GM23338 (cell line): ENCODE measurements around the gene KLK13. TPM values are rescaled to one million over a fixed set of nuclear protein-coding genes. Genes with fewer than 3 reads are reported as not detected.

Experiments
- ATAC-seq: fragments of 200-7000 bp; cut with Tn5 transposase; 3 replicates; pipeline ENCODE4 v1.9.1; 2020
- DNase-seq: peaks from one replicate; pipeline ENCODE4 v3.0.0-alpha.2; 2015; ENCODE audit warnings: low spot score
- H2AFZ ChIP-seq: fragments of 200-600 bp; sonication (generic); 2 replicates; pipeline ENCODE4 v1.8.0; 2016; ENCODE audit warnings: antibody characterized with exemption, mild to moderate bottlenecking, moderate library complexity
- H3F3A ChIP-seq: fragments of 200-600 bp; sonication (generic); replicated peaks from 2 replicates; pipeline ENCODE4 v1.8.0; 2017; ENCODE audit warnings: antibody characterized with exemption, mixed run types, low read depth
- H3K27ac ChIP-seq: fragments of 200-600 bp; sonication (generic); 2 replicates; pipeline ENCODE4 v1.6.1; 2016; ENCODE audit warnings: low read depth
- H3K27me3 ChIP-seq: fragments of 200-600 bp; sonication (generic); 2 replicates; pipeline ENCODE4 v1.8.0; 2016; ENCODE audit warnings: mild to moderate bottlenecking, mixed run types, moderate library complexity; ENCODE audit not compliant: insufficient read depth
- H3K36me3 ChIP-seq: fragments of 200-600 bp; sonication (generic); 2 replicates; pipeline ENCODE4 v1.8.0; 2016; ENCODE audit warnings: mild to moderate bottlenecking; ENCODE audit not compliant: insufficient read depth
- H3K4me1 ChIP-seq: fragments of 200-600 bp; sonication (generic); 2 replicates; pipeline ENCODE4 v1.8.0; 2016; ENCODE audit warnings: mild to moderate bottlenecking, moderate library complexity; ENCODE audit not compliant: insufficient read depth
- H3K4me2 ChIP-seq: fragments of 200-600 bp; sonication (generic); 2 replicates; pipeline ENCODE4 v1.7.1; 2017; ENCODE audit warnings: mixed run types
- H3K4me3 ChIP-seq: fragments of 200-600 bp; sonication (generic); 2 replicates; pipeline ENCODE4 v1.6.1; 2016; ENCODE audit warnings: mixed run types
- H3K79me2 ChIP-seq: fragments of 200-600 bp; sonication (generic); replicated peaks from 2 replicates; pipeline ENCODE4 v1.8.0; 2017; ENCODE audit warnings: mild to moderate bottlenecking; ENCODE audit not compliant: insufficient read depth
- H3K9me2 ChIP-seq: fragments of 200-600 bp; sonication (generic); 2 replicates; pipeline ENCODE4 v1.8.0; 2017; ENCODE audit not compliant: insufficient read depth
- H4K20me1 ChIP-seq: fragments of 200-600 bp; sonication (generic); replicated peaks from 2 replicates; pipeline ENCODE4 v1.8.0; 2017; ENCODE audit warnings: mild to moderate bottlenecking; ENCODE audit not compliant: insufficient read depth
- H3K27ac Mint-ChIP-seq: 2 replicates; pipeline ENCODE4 v1.8.0; 2020; ENCODE audit warnings: inconsistent platforms, mild to moderate bottlenecking, moderate library complexity, mixed read lengths
- H3K27me3 Mint-ChIP-seq: 3 replicates; pipeline ENCODE4 v1.8.0; 2022; ENCODE audit warnings: low read depth, mild to moderate bottlenecking, moderate library complexity, mixed read lengths, inconsistent platforms; ENCODE audit not compliant: insufficient read depth, poor library complexity
- H3K36me3 Mint-ChIP-seq: 3 replicates; pipeline ENCODE4 v1.8.0; 2021; ENCODE audit warnings: low read depth, mild to moderate bottlenecking, inconsistent platforms, moderate library complexity, mixed read lengths
- H3K4me1 Mint-ChIP-seq: 3 replicates; pipeline ENCODE4 v1.8.0; 2020; ENCODE audit warnings: mild to moderate bottlenecking, inconsistent platforms, mixed read lengths
- H3K4me3 Mint-ChIP-seq: 3 replicates; pipeline ENCODE4 v1.8.0; 2021; ENCODE audit warnings: moderate library complexity, mild to moderate bottlenecking, inconsistent platforms, mixed read lengths
- H3K9me3 Mint-ChIP-seq: 3 replicates; pipeline ENCODE4 v1.8.0; 2020; ENCODE audit warnings: moderate library complexity, mild to moderate bottlenecking, inconsistent platforms, mixed read lengths
- CREB1 ChIP-seq: fragments of 250-450 bp; sonication (Bioruptor Pico); IDR thresholded peaks from 2 replicates; pipeline ENCODE4 v1.5.0; 2020; ENCODE audit warnings: low read depth, mild to moderate bottlenecking, moderate library complexity
- EZH2 ChIP-seq: fragments of 200-600 bp; sonication (generic); IDR thresholded peaks from one replicate; pipeline ENCODE4 v1.8.0; 2017; ENCODE audit warnings: antibody characterized with exemption, mild to moderate bottlenecking, low read depth; ENCODE audit not compliant: unreplicated experiment
- EZH2phosphoT487 ChIP-seq: fragments of 200-600 bp; sonication (generic); IDR thresholded peaks from one replicate; pipeline ENCODE4 v1.8.1; 2018; ENCODE audit warnings: antibody characterized with exemption; ENCODE audit not compliant: unreplicated experiment
- JUNB ChIP-seq: IDR thresholded peaks from one replicate; pipeline ENCODE4 v1.6.1; 2016; ENCODE audit warnings: antibody characterized with exemption; ENCODE audit not compliant: unreplicated experiment
- NANOG ChIP-seq: IDR thresholded peaks from 2 replicates; pipeline ENCODE4 v1.6.1; 2016; ENCODE audit warnings: antibody characterized with exemption, borderline replicate concordance
- POLR2AphosphoS5 ChIP-seq: IDR thresholded peaks from 2 replicates; pipeline ENCODE4 v1.6.1; 2016; ENCODE audit warnings: antibody characterized with exemption, low read depth
- STAT1 ChIP-seq: IDR thresholded peaks from one replicate; pipeline ENCODE4 v1.6.1; 2016; ENCODE audit warnings: antibody characterized with exemption; ENCODE audit not compliant: unreplicated experiment
- ZNF114 ChIP-seq: fragments of 250-450 bp; sonication (Bioruptor Pico); IDR thresholded peaks from 2 replicates; pipeline ENCODE4 v1.5.0; 2020; ENCODE audit warnings: mild to moderate bottlenecking, moderate library complexity
- ZNF331 ChIP-seq: fragments of 250-450 bp; sonication (Bioruptor Pico); IDR thresholded peaks from 2 replicates; pipeline ENCODE4 v1.5.0; 2020; ENCODE audit warnings: low read depth, mild to moderate bottlenecking, moderate library complexity
- polyA plus RNA-seq: library from polyadenylated mRNA; unstranded; fragments of >200 nt; fragmentation: Nextera tagmentation; extraction: Ambion mirVana; gene quantifications from 2 replicates; pipeline ENCODE4 v1.2.1, GENCODE V29; 2016
- total RNA-seq: library from RNA; depleted of rRNA; stranded (reverse); fragments of >200 nt; shearing (Covaris generic); gene quantifications from 2 replicates; pipeline ENCODE4 v1.2.3, GENCODE V29; 2014
- TF ChIP-seq, protein P1 (sequence below): IDR thresholded peaks from one replicate; pipeline ENCODE4 v1.6.1; 2018; ENCODE audit warnings: antibody characterized with exemption; ENCODE audit not compliant: unreplicated experiment
- TF ChIP-seq, protein P2 (sequence below), 2 experiments: fragments of 200-600 bp in 1 of 2; sonication (generic) in 1 of 2; conservative IDR thresholded peaks; 2 replicates each; pipeline versions ENCODE4 v1.5.1 to v1.6.1; 2016 to 2017; ENCODE audit warnings: antibody characterized with exemption in 2 of 2, low read depth in 2 of 2, mild to moderate bottlenecking in 2 of 2, moderate library complexity in 1 of 2
- TF ChIP-seq, protein P3 (sequence below): fragments of 250-450 bp; sonication (Bioruptor Pico); IDR thresholded peaks from 2 replicates; pipeline ENCODE4 v1.5.0; 2020; ENCODE audit warnings: mild to moderate bottlenecking, moderate library complexity
- TF ChIP-seq, protein P4 (sequence below): IDR thresholded peaks from 2 replicates; pipeline ENCODE4 v1.6.1; 2016; ENCODE audit warnings: antibody characterized with exemption

The KLK13 gene
- total and polyA plus RNA-seq, 2 experiments from 2014 or later: 4.5 to 5.7 TPM

DNA sequence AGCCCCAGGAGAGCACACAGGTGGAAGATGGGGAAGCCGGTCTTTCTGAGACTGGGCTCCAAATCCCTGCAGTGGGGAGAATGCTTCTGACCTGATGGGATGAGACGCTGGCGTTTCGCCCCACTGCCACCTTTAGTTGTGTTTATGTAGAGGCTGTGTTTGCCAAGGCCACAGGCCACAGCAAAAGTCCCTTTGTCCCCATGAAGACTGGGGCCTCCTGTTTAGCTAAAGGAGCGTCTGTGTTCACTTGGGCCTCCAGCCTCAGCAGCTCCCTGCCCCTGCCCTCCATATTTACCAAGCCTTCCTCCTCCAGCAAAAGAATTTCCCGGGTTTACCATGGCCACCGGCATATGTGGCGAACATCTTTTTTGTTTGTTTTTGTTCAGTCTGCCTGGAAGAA lies 28.2 kb upstream of the KLK13 start:
- Histone ChIP-seq H3K27ac (no peak overlapping the region), H3F3A (peaks cover 5% of the 10 kb centered on the region; the same call in 1 of the 2 replicates), H3K9me2 (no peaks in the 10 kb centered on the region), H3K27me3 (no peaks in the 10 kb centered on the region; the same call in 1 of the 2 replicates), H3K36me3 (no peaks in the 10 kb centered on the region), H2AFZ (no peak overlapping the region), H4K20me1 (no peaks in the 10 kb centered on the region), H3K4me1 (peaks cover 5% of the 10 kb centered on the region; the same call in 1 of the 2 replicates), H3K4me2 (no peak overlapping the region), H3K79me2 (no peaks in the 10 kb centered on the region), H3K4me3 (no peak overlapping the region)
- Mint-ChIP-seq H3K27me3 (peaks cover 16% of the 10 kb centered on the region), H3K4me1 (peaks cover 24% of the 10 kb centered on the region), H3K36me3 (no peaks in the 10 kb centered on the region; the same call in 2 of the 3 replicates), H3K4me3 (no peak overlapping the region; the same call in 2 of the 3 replicates), H3K27ac (no peak overlapping the region), H3K9me3 (no peaks in the 10 kb centered on the region)
- ATAC-seq (no peak), DNase-seq (no peak)
- TF ChIP-seq EZH2: no peak
- no peak for TF ChIP-seq STAT1
- no peak for TF ChIP-seq ZNF114 (CRISPR knock-in tag)
- TF ChIP-seq ZNF331 (CRISPR knock-in tag): no peak
- no peak for TF ChIP-seq NANOG
- TF ChIP-seq, protein P1, sequence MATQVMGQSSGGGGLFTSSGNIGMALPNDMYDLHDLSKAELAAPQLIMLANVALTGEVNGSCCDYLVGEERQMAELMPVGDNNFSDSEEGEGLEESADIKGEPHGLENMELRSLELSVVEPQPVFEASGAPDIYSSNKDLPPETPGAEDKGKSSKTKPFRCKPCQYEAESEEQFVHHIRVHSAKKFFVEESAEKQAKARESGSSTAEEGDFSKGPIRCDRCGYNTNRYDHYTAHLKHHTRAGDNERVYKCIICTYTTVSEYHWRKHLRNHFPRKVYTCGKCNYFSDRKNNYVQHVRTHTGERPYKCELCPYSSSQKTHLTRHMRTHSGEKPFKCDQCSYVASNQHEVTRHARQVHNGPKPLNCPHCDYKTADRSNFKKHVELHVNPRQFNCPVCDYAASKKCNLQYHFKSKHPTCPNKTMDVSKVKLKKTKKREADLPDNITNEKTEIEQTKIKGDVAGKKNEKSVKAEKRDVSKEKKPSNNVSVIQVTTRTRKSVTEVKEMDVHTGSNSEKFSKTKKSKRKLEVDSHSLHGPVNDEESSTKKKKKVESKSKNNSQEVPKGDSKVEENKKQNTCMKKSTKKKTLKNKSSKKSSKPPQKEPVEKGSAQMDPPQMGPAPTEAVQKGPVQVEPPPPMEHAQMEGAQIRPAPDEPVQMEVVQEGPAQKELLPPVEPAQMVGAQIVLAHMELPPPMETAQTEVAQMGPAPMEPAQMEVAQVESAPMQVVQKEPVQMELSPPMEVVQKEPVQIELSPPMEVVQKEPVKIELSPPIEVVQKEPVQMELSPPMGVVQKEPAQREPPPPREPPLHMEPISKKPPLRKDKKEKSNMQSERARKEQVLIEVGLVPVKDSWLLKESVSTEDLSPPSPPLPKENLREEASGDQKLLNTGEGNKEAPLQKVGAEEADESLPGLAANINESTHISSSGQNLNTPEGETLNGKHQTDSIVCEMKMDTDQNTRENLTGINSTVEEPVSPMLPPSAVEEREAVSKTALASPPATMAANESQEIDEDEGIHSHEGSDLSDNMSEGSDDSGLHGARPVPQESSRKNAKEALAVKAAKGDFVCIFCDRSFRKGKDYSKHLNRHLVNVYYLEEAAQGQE: no peak
- no peak for TF ChIP-seq CREB1 (CRISPR knock-in tag)
- TF ChIP-seq, protein P2, sequence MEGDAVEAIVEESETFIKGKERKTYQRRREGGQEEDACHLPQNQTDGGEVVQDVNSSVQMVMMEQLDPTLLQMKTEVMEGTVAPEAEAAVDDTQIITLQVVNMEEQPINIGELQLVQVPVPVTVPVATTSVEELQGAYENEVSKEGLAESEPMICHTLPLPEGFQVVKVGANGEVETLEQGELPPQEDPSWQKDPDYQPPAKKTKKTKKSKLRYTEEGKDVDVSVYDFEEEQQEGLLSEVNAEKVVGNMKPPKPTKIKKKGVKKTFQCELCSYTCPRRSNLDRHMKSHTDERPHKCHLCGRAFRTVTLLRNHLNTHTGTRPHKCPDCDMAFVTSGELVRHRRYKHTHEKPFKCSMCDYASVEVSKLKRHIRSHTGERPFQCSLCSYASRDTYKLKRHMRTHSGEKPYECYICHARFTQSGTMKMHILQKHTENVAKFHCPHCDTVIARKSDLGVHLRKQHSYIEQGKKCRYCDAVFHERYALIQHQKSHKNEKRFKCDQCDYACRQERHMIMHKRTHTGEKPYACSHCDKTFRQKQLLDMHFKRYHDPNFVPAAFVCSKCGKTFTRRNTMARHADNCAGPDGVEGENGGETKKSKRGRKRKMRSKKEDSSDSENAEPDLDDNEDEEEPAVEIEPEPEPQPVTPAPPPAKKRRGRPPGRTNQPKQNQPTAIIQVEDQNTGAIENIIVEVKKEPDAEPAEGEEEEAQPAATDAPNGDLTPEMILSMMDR (conservative IDR thresholded peaks at IDR 0.05; ENCODE audit: low read depth in 2 of 2): no peak
- TF ChIP-seq, protein P3, sequence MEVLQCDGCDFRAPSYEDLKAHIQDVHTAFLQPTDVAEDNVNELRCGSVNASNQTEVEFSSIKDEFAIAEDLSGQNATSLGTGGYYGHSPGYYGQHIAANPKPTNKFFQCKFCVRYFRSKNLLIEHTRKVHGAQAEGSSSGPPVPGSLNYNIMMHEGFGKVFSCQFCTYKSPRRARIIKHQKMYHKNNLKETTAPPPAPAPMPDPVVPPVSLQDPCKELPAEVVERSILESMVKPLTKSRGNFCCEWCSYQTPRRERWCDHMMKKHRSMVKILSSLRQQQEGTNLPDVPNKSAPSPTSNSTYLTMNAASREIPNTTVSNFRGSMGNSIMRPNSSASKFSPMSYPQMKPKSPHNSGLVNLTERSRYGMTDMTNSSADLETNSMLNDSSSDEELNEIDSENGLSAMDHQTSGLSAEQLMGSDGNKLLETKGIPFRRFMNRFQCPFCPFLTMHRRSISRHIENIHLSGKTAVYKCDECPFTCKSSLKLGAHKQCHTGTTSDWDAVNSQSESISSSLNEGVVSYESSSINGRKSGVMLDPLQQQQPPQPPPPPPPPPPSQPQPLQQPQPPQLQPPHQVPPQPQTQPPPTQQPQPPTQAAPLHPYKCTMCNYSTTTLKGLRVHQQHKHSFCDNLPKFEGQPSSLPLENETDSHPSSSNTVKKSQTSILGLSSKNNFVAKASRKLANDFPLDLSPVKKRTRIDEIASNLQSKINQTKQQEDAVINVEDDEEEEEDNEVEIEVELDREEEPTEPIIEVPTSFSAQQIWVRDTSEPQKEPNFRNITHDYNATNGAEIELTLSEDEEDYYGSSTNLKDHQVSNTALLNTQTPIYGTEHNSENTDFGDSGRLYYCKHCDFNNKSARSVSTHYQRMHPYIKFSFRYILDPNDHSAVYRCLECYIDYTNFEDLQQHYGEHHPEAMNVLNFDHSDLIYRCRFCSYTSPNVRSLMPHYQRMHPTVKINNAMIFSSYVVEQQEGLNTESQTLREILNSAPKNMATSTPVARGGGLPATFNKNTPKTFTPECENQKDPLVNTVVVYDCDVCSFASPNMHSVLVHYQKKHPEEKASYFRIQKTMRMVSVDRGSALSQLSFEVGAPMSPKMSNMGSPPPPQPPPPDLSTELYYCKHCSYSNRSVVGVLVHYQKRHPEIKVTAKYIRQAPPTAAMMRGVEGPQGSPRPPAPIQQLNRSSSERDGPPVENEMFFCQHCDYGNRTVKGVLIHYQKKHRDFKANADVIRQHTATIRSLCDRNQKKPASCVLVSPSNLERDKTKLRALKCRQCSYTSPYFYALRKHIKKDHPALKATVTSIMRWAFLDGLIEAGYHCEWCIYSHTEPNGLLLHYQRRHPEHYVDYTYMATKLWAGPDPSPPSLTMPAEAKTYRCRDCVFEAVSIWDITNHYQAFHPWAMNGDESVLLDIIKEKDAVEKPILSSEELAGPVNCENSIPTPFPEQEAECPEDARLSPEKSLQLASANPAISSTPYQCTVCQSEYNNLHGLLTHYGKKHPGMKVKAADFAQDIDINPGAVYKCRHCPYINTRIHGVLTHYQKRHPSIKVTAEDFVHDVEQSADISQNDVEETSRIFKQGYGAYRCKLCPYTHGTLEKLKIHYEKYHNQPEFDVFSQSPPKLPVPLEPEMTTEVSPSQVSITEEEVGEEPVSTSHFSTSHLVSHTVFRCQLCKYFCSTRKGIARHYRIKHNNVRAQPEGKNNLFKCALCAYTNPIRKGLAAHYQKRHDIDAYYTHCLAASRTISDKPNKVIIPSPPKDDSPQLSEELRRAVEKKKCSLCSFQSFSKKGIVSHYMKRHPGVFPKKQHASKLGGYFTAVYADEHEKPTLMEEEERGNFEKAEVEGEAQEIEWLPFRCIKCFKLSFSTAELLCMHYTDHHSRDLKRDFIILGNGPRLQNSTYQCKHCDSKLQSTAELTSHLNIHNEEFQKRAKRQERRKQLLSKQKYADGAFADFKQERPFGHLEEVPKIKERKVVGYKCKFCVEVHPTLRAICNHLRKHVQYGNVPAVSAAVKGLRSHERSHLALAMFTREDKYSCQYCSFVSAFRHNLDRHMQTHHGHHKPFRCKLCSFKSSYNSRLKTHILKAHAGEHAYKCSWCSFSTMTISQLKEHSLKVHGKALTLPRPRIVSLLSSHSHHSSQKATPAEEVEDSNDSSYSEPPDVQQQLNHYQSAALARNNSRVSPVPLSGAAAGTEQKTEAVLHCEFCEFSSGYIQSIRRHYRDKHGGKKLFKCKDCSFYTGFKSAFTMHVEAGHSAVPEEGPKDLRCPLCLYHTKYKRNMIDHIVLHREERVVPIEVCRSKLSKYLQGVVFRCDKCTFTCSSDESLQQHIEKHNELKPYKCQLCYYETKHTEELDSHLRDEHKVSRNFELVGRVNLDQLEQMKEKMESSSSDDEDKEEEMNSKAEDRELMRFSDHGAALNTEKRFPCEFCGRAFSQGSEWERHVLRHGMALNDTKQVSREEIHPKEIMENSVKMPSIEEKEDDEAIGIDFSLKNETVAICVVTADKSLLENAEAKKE (CRISPR knock-in tag): no peak
- TF ChIP-seq, protein P4, sequence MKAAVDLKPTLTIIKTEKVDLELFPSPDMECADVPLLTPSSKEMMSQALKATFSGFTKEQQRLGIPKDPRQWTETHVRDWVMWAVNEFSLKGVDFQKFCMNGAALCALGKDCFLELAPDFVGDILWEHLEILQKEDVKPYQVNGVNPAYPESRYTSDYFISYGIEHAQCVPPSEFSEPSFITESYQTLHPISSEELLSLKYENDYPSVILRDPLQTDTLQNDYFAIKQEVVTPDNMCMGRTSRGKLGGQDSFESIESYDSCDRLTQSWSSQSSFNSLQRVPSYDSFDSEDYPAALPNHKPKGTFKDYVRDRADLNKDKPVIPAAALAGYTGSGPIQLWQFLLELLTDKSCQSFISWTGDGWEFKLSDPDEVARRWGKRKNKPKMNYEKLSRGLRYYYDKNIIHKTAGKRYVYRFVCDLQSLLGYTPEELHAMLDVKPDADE: no peak
- TF ChIP-seq JUNB: no peak
- no peak for TF ChIP-seq EZH2phosphoT487
- TF ChIP-seq POLR2AphosphoS5: no peak
